Measurements from ENCODE around the gene TRMT2A.

TRMT2A gene

DNA sequence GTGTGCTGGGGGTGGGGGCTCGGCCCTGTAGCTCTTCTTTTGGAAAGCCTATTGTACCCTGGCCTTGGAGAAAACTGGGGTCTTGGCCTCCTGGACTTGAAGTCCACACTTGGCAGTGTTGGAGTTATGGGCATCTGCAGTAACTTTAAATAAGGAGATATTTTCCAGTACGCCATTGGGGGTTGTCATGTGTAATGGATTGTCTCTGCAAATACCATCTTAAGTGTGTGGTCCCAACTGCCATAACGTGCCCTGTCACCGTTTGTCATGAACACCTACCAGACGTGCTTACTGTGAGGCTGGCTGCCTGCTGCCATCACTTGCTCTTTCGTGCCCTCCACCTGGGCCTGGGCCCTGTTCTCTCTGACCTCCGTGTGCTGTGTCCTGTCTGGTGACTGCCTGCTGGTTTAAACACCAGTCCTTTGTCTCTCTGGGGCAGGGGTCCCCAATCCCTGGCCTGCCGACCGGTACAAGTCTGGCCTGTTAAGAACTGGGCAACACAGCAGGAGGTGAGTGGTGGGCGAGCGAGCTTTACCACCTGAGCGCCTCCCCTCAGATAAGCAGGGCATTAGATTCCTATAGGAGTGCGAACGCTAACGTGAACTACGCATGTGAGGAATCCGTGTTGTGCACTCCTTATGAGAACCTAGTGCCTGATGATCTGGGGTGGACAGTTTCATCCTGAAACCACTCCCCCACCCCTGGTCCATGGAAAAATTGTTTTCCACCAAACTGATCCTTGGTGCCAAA, 11.0 kb upstream of the TRMT2A start:
- Histone ChIP-seq H3K27me3 (ENCODE audit: insufficient read depth, poor library complexity, severe bottlenecking) (peaks cover 21% of the 10 kb centered on the region), H3K27ac (replicated peaks) (no peak overlapping the region), H3K4me3 (replicated peaks; ENCODE audit: insufficient read depth, low read length) (no peak overlapping the region)
- no peak for DNase-seq (ENCODE audit: low read depth in 1 of 2, low spot score in 1 of 2)
- no peak for TF ChIP-seq GABPA (IDR thresholded peaks at IDR 0.05; ENCODE audit: low read depth)
- TF ChIP-seq, protein P1, sequence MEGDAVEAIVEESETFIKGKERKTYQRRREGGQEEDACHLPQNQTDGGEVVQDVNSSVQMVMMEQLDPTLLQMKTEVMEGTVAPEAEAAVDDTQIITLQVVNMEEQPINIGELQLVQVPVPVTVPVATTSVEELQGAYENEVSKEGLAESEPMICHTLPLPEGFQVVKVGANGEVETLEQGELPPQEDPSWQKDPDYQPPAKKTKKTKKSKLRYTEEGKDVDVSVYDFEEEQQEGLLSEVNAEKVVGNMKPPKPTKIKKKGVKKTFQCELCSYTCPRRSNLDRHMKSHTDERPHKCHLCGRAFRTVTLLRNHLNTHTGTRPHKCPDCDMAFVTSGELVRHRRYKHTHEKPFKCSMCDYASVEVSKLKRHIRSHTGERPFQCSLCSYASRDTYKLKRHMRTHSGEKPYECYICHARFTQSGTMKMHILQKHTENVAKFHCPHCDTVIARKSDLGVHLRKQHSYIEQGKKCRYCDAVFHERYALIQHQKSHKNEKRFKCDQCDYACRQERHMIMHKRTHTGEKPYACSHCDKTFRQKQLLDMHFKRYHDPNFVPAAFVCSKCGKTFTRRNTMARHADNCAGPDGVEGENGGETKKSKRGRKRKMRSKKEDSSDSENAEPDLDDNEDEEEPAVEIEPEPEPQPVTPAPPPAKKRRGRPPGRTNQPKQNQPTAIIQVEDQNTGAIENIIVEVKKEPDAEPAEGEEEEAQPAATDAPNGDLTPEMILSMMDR (IDR thresholded peaks at IDR 0.05; ENCODE audit: insufficient read depth, low read length): no peak
- TF ChIP-seq, protein P2, sequence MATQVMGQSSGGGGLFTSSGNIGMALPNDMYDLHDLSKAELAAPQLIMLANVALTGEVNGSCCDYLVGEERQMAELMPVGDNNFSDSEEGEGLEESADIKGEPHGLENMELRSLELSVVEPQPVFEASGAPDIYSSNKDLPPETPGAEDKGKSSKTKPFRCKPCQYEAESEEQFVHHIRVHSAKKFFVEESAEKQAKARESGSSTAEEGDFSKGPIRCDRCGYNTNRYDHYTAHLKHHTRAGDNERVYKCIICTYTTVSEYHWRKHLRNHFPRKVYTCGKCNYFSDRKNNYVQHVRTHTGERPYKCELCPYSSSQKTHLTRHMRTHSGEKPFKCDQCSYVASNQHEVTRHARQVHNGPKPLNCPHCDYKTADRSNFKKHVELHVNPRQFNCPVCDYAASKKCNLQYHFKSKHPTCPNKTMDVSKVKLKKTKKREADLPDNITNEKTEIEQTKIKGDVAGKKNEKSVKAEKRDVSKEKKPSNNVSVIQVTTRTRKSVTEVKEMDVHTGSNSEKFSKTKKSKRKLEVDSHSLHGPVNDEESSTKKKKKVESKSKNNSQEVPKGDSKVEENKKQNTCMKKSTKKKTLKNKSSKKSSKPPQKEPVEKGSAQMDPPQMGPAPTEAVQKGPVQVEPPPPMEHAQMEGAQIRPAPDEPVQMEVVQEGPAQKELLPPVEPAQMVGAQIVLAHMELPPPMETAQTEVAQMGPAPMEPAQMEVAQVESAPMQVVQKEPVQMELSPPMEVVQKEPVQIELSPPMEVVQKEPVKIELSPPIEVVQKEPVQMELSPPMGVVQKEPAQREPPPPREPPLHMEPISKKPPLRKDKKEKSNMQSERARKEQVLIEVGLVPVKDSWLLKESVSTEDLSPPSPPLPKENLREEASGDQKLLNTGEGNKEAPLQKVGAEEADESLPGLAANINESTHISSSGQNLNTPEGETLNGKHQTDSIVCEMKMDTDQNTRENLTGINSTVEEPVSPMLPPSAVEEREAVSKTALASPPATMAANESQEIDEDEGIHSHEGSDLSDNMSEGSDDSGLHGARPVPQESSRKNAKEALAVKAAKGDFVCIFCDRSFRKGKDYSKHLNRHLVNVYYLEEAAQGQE (IDR thresholded peaks at IDR 0.05; ENCODE audit: insufficient replicate concordance, low read depth): no peak
- TF ChIP-seq SPI1 (IDR thresholded peaks at IDR 0.05; ENCODE audit: borderline replicate concordance, low read depth): no peak
- no peak; the same call in 1 of the 2 replicates for TF ChIP-seq POLR2AphosphoS5 (IDR thresholded peaks at IDR 0.05; ENCODE audit: low read depth)

DNA sequence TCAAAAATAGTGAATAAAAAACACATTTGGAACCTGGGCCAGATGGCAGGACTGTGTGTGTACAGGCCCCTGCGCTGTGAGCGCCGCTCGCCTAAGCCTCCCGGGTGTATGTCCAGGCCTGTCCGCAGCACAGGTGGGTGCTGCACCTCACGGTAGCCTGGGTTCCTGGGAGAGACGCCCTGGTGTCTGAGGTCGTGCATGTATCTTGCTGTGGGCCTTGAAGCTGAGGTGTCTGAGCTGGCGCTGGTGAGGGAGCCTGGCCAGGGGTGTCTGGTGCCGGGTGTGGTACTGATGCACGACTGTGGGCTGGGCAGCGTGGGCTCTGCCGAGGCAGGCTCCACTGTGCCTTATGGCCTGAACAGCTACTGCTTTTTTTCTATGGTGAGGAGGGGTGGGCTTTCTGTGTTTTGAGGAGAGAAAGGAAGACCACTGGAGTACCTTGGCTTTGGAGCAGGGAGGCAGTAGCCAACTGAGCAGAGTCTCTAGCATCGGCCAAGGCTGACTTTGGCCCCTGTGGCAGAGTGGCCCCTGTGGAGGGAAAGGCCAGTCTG, 10.4 kb upstream of the TRMT2A start:
- DNase-seq (ENCODE audit: low read depth in 1 of 2, low spot score in 1 of 2): no peak
- Histone ChIP-seq H3K27ac (replicated peaks) (no peak overlapping the region), H3K4me3 (replicated peaks; ENCODE audit: insufficient read depth, low read length) (no peak overlapping the region), H3K27me3 (ENCODE audit: insufficient read depth, poor library complexity, severe bottlenecking) (peaks cover 15% of the 10 kb centered on the region)
- TF ChIP-seq, protein P2 (IDR thresholded peaks at IDR 0.05; ENCODE audit: insufficient replicate concordance, low read depth): no peak
- TF ChIP-seq POLR2AphosphoS5 (IDR thresholded peaks at IDR 0.05; ENCODE audit: low read depth): peak; percentile 16; the same call in 1 of the 2 replicates

DNA sequence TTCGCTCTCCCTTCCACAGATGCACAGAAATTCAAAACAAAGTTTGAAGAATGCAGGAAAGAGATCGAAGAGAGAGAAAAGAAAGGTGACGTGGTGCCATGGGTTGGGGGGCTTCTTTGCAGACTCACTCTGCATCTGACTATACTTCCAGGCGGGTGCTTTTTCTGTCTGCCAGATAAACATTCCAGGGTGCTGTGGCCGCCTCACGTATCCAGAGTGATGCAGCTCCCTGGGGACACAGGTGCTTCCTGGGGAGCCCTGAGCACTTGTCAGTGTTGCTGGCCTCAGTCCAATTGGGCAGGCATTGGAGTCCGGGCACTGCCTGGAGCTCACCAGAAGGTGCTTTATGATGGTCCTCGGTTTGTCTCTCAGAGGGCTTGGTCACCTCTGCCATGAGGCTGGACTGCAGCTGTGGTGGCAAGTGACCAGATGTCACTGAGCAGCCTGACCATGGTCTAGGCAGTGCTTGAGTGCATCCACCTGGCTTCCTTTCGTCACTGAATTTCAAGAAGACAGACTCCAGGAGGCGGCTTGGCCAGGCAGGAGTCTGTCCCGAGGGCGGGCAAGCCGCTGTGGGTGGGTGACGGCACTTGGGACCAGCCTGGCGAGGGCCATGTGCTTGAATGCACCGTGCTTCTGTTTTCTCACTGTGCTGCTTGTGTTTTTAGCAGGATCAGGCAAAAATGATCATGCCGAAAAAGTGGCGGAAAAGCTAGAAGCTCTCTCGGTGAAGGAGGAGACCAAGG, 9.4 kb upstream of the TRMT2A start:
- H3K4me3 ChIP-seq (replicated peaks; ENCODE audit: insufficient read depth, low read length): no peak overlapping the region
- TF ChIP-seq, protein P2 (IDR thresholded peaks at IDR 0.05; ENCODE audit: insufficient replicate concordance, low read depth): no peak
- TF ChIP-seq POLR2AphosphoS5 (IDR thresholded peaks at IDR 0.05; ENCODE audit: low read depth) (no peak), GABPA (IDR thresholded peaks at IDR 0.05; ENCODE audit: low read depth) (no peak), SPI1 (IDR thresholded peaks at IDR 0.05; ENCODE audit: borderline replicate concordance, low read depth) (no peak)
- TF ChIP-seq, protein P1 (IDR thresholded peaks at IDR 0.05; ENCODE audit: insufficient read depth, low read length): no peak
- H3K27ac ChIP-seq (replicated peaks): no peak overlapping the region
- H3K27me3 ChIP-seq (ENCODE audit: insufficient read depth, poor library complexity, severe bottlenecking): peaks cover 12% of the 10 kb centered on the region
- DNase-seq (ENCODE audit: low read depth in 1 of 2, low spot score in 1 of 2): no peak
